ENCODE measurements around the gene SYNDIG1. TPM values are rescaled to one million over a fixed set of nuclear protein-coding genes. Genes with fewer than 3 reads are reported as not detected.

SYNDIG1 gene
- total RNA-seq, 1 experiment from 2014 or later: 5.4 TPM

GRCh38 chr20:24571159-24571558, 101.7 kb downstream of the SYNDIG1 start:
- no peak overlapping the region for H2BK12ac ChIP-seq (ENCODE audit: insufficient read length, low read depth, low read length)
- no peaks in the 10 kb centered on the region for H3K23me2 ChIP-seq (ENCODE audit: insufficient read length, low read depth, low read length, poor library complexity, severe bottlenecking)
- WGBS (ENCODE audit: extremely low coverage, insufficient read length, low lambda C conversion rate): no CpG with 5 or more reads among the region's 2 CpGs
- no peaks in the 10 kb centered on the region for H3K27me3 ChIP-seq (ENCODE audit: insufficient read depth, low read length)
- H3K27ac Mint-ChIP-seq: no peak overlapping the region
- no peak for DNase-seq
- H3K79me1 ChIP-seq (ENCODE audit: insufficient read depth, low read depth, low read length, poor library complexity, severe bottlenecking): no peaks in the 10 kb centered on the region
- no peak overlapping the region for H3K4me2 ChIP-seq (ENCODE audit: insufficient read depth, insufficient read length, low read length)
- H3K9ac ChIP-seq (ENCODE audit: extremely low read depth, insufficient read length, low read length): no peak overlapping the region
- no peak overlapping the region for H2AK5ac ChIP-seq (ENCODE audit: insufficient read length, low read length)
- H3K18ac ChIP-seq (ENCODE audit: insufficient read length, low read depth, low read length): no peak overlapping the region
- no peak overlapping the region for H3K27ac ChIP-seq (ENCODE audit: insufficient read length, low read depth, low read length)
- no peaks in the 10 kb centered on the region for H3K79me2 ChIP-seq (ENCODE audit: insufficient read depth, low read length)
- H3K4me3 Mint-ChIP-seq: no peak overlapping the region
- H2BK5ac ChIP-seq (ENCODE audit: insufficient read length, low read length): no peak overlapping the region
- H2AFZ ChIP-seq (ENCODE audit: low read length): no peak overlapping the region
- H3T11ph ChIP-seq (ENCODE audit: low read length): no peak overlapping the region
- H3K4ac ChIP-seq (ENCODE audit: low read depth, low read length): no peak overlapping the region
- no peaks in the 10 kb centered on the region for H4K20me1 ChIP-seq (ENCODE audit: control insufficient read depth, insufficient read depth, insufficient read length)
- H3K9me3 Mint-ChIP-seq: no peaks in the 10 kb centered on the region
- H2BK20ac ChIP-seq (ENCODE audit: low read depth, low read length, poor library complexity, severe bottlenecking): no peak overlapping the region
- no peak overlapping the region for H3K14ac ChIP-seq (ENCODE audit: insufficient read depth, low read length)
- H3K23ac ChIP-seq (ENCODE audit: insufficient read length, low read depth, low read length): no peak overlapping the region
- no peak overlapping the region for H4K91ac ChIP-seq (ENCODE audit: insufficient read length, low read depth, low read length)
- peaks cover 2% of the 10 kb centered on the region for H3K27me3 Mint-ChIP-seq (ENCODE audit: low read depth)
- no peak overlapping the region for H2BK120ac ChIP-seq (ENCODE audit: low read depth, low read length, poor library complexity, severe bottlenecking)
- H3K9me3 ChIP-seq (ENCODE audit: control insufficient read depth, low read depth, low read length): no peaks in the 10 kb centered on the region
- no peaks in the 10 kb centered on the region for H3K4me1 ChIP-seq (ENCODE audit: insufficient read depth, low read length)
- no peak overlapping the region for H2BK15ac ChIP-seq (ENCODE audit: low read depth, low read length)
- no peak overlapping the region for H3K56ac ChIP-seq (ENCODE audit: insufficient read length, low read depth, low read length)
- H3K4me1 Mint-ChIP-seq: no peaks in the 10 kb centered on the region
- H3K36me3 Mint-ChIP-seq (ENCODE audit: insufficient read depth in 1 of 3, low read depth in 3 of 3): no peaks in the 10 kb centered on the region
- no peak overlapping the region for H4K8ac ChIP-seq (replicated peaks; ENCODE audit: insufficient read length, low read depth, low read length)
- H4K5ac ChIP-seq (ENCODE audit: insufficient read length, low read depth, low read length): no peak overlapping the region
- TF ChIP-seq, protein P1, sequence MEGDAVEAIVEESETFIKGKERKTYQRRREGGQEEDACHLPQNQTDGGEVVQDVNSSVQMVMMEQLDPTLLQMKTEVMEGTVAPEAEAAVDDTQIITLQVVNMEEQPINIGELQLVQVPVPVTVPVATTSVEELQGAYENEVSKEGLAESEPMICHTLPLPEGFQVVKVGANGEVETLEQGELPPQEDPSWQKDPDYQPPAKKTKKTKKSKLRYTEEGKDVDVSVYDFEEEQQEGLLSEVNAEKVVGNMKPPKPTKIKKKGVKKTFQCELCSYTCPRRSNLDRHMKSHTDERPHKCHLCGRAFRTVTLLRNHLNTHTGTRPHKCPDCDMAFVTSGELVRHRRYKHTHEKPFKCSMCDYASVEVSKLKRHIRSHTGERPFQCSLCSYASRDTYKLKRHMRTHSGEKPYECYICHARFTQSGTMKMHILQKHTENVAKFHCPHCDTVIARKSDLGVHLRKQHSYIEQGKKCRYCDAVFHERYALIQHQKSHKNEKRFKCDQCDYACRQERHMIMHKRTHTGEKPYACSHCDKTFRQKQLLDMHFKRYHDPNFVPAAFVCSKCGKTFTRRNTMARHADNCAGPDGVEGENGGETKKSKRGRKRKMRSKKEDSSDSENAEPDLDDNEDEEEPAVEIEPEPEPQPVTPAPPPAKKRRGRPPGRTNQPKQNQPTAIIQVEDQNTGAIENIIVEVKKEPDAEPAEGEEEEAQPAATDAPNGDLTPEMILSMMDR (conservative IDR thresholded peaks at IDR 0.05): no peak
